Transverse colon (tissue), 4 donors: ENCODE data around the gene NAE1. TPM values are rescaled to one million over a fixed set of nuclear protein-coding genes. Genes with fewer than 3 reads are reported as not detected.

ENCODE experiments used
- DNase-seq: peaks from one replicate; pipeline ENCODE4 v3.0.0-alpha.2; 2019
- H3K27ac ChIP-seq, 4 donors: fragments of 200-600 bp; sonication (generic); 2 replicates each; pipeline ENCODE4 v1.5.1; 2016 to 2018; ENCODE audit warnings: inconsistent platforms in 4 of 4
- H3K27me3 ChIP-seq: fragments of 200-600 bp; sonication (generic); 2 replicates; pipeline ENCODE4 v1.5.1; 2017; ENCODE audit warnings: inconsistent platforms
- H3K36me3 ChIP-seq, 4 donors: fragments of 200-600 bp; sonication (generic); 2 replicates each; pipeline ENCODE4 v1.5.1; 2017 to 2019; ENCODE audit warnings: inconsistent platforms in 4 of 4
- H3K4me1 ChIP-seq, 4 donors: fragments of 200-600 bp; sonication (generic); 2 replicates each; pipeline ENCODE4 v1.5.1; 2017 to 2020; ENCODE audit warnings: inconsistent platforms in 4 of 4
- H3K4me3 ChIP-seq, 4 donors: fragments of 200-600 bp; sonication (generic); 1 replicate in 1 of 4; 2 replicates in 3 of 4; pipeline versions ENCODE4 v1.5.1 to v1.6.1; 2017 to 2019; ENCODE audit warnings: inconsistent platforms in 4 of 4
- H3K9me3 ChIP-seq, 2 donors: fragments of 200-600 bp; sonication (generic); 2 replicates each; pipeline ENCODE4 v1.5.1; 2017 to 2019; ENCODE audit warnings: inconsistent platforms in 2 of 2
- EP300 ChIP-seq: sonication (generic); formaldehyde crosslinking; IDR thresholded peaks from one replicate; pipeline ENCODE4 v1.6.1; 2017; ENCODE audit warnings: antibody characterized with exemption, low read depth
- POLR2A ChIP-seq: fragments of 450-650 bp; IDR thresholded peaks from one replicate; pipeline ENCODE4 v1.6.1; 2016; ENCODE audit warnings: antibody characterized with exemption, mild to moderate bottlenecking, moderate library complexity
- POLR2AphosphoS5 ChIP-seq, 3 donors: sonication (generic); formaldehyde crosslinking; IDR thresholded peaks; one replicate each; pipeline ENCODE4 v1.6.1; 2016; ENCODE audit warnings: antibody characterized with exemption in 3 of 3
- WGBS, 2 donors: methylation state at CpG; one replicate each; pipeline ENCODE4 v1.1.5; 2018; ENCODE audit warnings: low coverage in 1 of 2; 5-methylcytosine and 5-hydroxymethylcytosine counted together
- in situ Hi-C, 4 donors: fragments of 200-750 bp; cut with MboI; loops; one replicate each; pipeline versions ENCODE4 v1.15.0 to v1.15.1; 2017; ENCODE audit warnings: low sequenced_read_pairs in 3 of 4, low pct_ligation_motif_present in 1 of 4, low pct_unique_long_range_greater_than_20kb in 1 of 4
- intact Hi-C: fragments of 100-400 bp; cut with DNase I; formaldehyde crosslinking; loops from one replicate; pipeline ENCODE4 v1.15.1; 2023; ENCODE audit warnings: low total_unique reads
- total RNA-seq, 4 donors: library from RNA; depleted of rRNA; stranded (reverse); fragments of >200 nt; gene quantifications; one replicate each; pipeline ENCODE4 v1.1.0, GENCODE V29; 2016
- TF ChIP-seq, protein P1 (sequence below), 5 experiments: fragments of 200-600 bp in 3 of 5; fragments of 450-650 bp in 2 of 5; sonication (generic) in 3 of 5; IDR thresholded peaks; 1 replicate in 2 of 5; 2 replicates in 3 of 5; pipeline ENCODE4 v1.5.1; 2016 to 2017; ENCODE audit warnings: antibody characterized with exemption in 5 of 5, inconsistent platforms in 3 of 5, mild to moderate bottlenecking in 2 of 5, moderate library complexity in 1 of 5

NAE1 gene
- total RNA-seq, 4 donors from 2014 or later, result 25.3 to 45.1 (median 32.1) TPM

GRCh38 chr16:66846831-66847230, 16.1 kb upstream of the NAE1 start:
- 92% methylated on average over 6 of the region's 6 CpGs; no CpG with 5 or more reads in 1 of the 2 donors for WGBS, 2 donors

GRCh38 chr16:66846266-66846665, 15.5 kb upstream of the NAE1 start:
- no peaks in the 10 kb centered on the region for H3K36me3 ChIP-seq
- intact Hi-C loops (no loop called here), in situ Hi-C loops (no loop called here)
- DNase-seq, result no peak
- WGBS, 2 donors, result 79% methylated on average over 1 of the region's 1 CpG; no CpG with 5 or more reads in 1 of the 2 donors
- H3K27me3 ChIP-seq, result peaks cover 32% of the 10 kb centered on the region
- H3K4me1 ChIP-seq, result peaks cover 4 to 14% (median 12%) of the 10 kb centered on the region in 4 donors
- TF ChIP-seq POLR2A, result no peak
- TF ChIP-seq, protein P1, sequence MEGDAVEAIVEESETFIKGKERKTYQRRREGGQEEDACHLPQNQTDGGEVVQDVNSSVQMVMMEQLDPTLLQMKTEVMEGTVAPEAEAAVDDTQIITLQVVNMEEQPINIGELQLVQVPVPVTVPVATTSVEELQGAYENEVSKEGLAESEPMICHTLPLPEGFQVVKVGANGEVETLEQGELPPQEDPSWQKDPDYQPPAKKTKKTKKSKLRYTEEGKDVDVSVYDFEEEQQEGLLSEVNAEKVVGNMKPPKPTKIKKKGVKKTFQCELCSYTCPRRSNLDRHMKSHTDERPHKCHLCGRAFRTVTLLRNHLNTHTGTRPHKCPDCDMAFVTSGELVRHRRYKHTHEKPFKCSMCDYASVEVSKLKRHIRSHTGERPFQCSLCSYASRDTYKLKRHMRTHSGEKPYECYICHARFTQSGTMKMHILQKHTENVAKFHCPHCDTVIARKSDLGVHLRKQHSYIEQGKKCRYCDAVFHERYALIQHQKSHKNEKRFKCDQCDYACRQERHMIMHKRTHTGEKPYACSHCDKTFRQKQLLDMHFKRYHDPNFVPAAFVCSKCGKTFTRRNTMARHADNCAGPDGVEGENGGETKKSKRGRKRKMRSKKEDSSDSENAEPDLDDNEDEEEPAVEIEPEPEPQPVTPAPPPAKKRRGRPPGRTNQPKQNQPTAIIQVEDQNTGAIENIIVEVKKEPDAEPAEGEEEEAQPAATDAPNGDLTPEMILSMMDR (IDR thresholded peaks at IDR 0.05), result no peak
- no peak for TF ChIP-seq EP300
- no peak for TF ChIP-seq POLR2AphosphoS5 (IDR thresholded peaks at IDR 0.05)
- H3K4me3 ChIP-seq, result no peak overlapping the region
- H3K9me3 ChIP-seq, result no peaks in the 10 kb centered on the region
- no peak overlapping the region for H3K27ac ChIP-seq

More at GRCh38 chr16:66846831-66847230, 16.1 kb upstream of the NAE1 start:
- H3K4me3 ChIP-seq, result no peak overlapping the region
- no peak for DNase-seq
- H3K4me1 ChIP-seq, result peaks cover 4 to 14% (median 12%) of the 10 kb centered on the region in 4 donors
- TF ChIP-seq, protein P1 (IDR thresholded peaks at IDR 0.05), result no peak
- TF ChIP-seq POLR2AphosphoS5 (IDR thresholded peaks at IDR 0.05) (no peak), EP300 (no peak), POLR2A (no peak)
- in situ Hi-C loops (no loop called here), intact Hi-C loops (no loop called here)
- no peak overlapping the region for H3K27ac ChIP-seq
- peaks cover 32% of the 10 kb centered on the region for H3K27me3 ChIP-seq
- no peaks in the 10 kb centered on the region for H3K36me3 ChIP-seq
- H3K9me3 ChIP-seq, result no peaks in the 10 kb centered on the region

- no peaks in the 10 kb centered on the region for H3K36me3 ChIP-seq
- peaks cover 32% of the 10 kb centered on the region for H3K27me3 ChIP-seq
These were observed 15.0 kb upstream of the NAE1 start for GRCh38 chr16:66845791-66846221.

DNA sequence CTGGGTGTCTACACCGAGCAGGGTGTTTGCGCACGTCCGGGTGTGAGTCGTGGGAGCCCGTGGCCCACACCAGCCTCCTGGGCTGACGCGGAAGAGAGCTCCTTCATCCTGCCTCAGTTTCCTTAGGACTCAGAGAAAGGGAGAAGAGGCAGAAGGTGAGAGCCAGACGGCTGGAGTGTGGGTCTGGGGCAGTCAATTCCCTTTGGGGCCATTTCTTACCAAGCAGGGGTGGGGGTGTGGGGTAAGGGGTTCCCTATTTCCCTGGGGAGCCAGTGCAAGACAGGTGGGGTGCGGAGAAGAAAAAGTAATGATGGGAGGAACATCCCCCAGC, 14.3 kb upstream of the NAE1 start:
- Histone ChIP-seq H3K36me3 (no peaks in the 10 kb centered on the region), H3K4me3 (peak overlapping the region in 3 of 4 donors; percentile 20 to 51 (median 41)), H3K9me3 (no peaks in the 10 kb centered on the region), H3K27ac (no peak overlapping the region), H3K4me1 (peaks cover 4 to 14% (median 12%) of the 10 kb centered on the region in 4 donors), H3K27me3 (peaks cover 32% of the 10 kb centered on the region)
- DNase-seq, result no peak
- TF ChIP-seq, protein P1 (IDR thresholded peaks at IDR 0.05), result no peak
- TF ChIP-seq EP300 (no peak), POLR2AphosphoS5 (IDR thresholded peaks at IDR 0.05) (no peak), POLR2A (no peak)
- 21 to 60% methylated on average over 2 to 10 of the region's 10 CpGs for WGBS, 2 donors
- in situ Hi-C loops, result no loop called here
- intact Hi-C loops, result no loop called here

More at GRCh38 chr16:66845791-66846221, 15.0 kb upstream of the NAE1 start:
- no peak overlapping the region for H3K4me3 ChIP-seq
- H3K4me1 ChIP-seq, result peaks cover 4 to 14% (median 12%) of the 10 kb centered on the region in 4 donors
- intact Hi-C loops (no loop called here), in situ Hi-C loops (no loop called here)
- TF ChIP-seq, protein P1 (IDR thresholded peaks at IDR 0.05), result no peak
- TF ChIP-seq EP300 (no peak), POLR2AphosphoS5 (IDR thresholded peaks at IDR 0.05) (no peak), POLR2A (no peak)
- no peak for DNase-seq
- H3K9me3 ChIP-seq, result no peaks in the 10 kb centered on the region
- 77% methylated on average over 9 of the region's 9 CpGs; no CpG with 5 or more reads in 1 of the 2 donors for WGBS, 2 donors
- no peak overlapping the region for H3K27ac ChIP-seq
